ENCODE measurements around the gene EMD.
"Not testable (repeated sequence)": the region's sequence is repeated elsewhere in the genome, so short reads cannot be mapped to it uniquely, and the experiment has no call there.

Gene EMD

DNA sequence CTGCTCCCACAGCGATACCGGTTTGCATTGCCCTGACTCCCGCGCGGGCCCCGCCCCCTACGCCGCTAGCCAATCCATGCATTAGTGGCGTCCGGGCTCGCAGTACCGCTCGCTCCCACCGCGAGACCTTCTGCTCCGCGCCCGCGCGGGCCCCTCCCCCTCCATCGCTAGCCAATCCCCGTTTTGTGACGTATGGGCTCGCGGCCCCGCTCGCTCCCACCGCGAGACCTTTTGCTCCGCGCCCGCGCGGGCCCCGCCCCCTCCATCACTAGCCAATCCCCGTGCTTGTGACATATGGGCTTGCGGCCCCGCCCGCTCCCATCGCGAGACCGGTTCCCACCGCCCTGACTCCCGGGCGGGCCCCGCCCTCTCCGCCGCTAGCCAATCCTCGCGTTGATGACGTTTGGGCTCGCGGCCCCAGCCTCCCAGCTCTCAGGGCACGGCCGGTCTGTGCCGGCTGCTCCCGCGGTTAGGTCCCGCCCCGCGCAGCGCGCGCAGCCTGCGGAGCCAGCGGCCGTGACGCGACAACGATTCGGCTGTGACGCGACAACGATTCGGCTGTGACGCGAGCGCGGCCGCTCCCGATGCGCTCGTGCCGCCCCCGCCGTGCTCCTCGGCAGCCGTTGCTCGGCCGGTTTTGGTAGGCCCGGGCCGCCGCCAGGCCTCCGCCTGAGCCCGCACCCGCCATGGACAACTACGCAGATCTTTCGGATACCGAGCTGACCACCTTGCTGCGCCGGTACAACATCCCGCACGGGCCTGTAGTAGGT is at the start of gene EMD:
EMD (plus strand) TSS at position 497 of the 770 bp plus-strand sequence; CDS start at position 687, 190 bp downstream.
- peak; percentile 86 to 94 (median 86) for DNase-seq (ENCODE audit: low read depth in 3 of 3)

DNA sequence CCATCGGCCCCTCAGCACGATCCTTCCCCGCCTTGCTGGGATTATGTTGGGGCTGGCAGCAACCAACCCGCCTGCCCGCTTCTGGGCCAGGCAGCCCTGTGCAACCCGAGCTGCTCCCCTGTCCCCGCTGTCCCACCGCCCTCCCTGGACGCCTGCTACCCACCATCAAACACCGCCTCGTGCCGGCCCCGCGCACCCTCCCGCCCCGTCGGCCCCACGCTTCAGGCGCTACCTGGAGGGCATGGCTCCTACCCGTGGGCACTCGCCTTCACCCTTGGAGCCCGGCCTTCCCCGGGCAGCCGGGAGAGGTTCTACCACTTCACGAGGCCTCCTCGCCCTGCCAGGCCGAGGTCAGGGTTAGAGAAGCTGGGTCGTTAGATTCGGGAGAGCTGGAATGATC is 46.5 kb upstream of the EMD start:
- no peak for DNase-seq (ENCODE audit: low read depth in 3 of 3)

DNA sequence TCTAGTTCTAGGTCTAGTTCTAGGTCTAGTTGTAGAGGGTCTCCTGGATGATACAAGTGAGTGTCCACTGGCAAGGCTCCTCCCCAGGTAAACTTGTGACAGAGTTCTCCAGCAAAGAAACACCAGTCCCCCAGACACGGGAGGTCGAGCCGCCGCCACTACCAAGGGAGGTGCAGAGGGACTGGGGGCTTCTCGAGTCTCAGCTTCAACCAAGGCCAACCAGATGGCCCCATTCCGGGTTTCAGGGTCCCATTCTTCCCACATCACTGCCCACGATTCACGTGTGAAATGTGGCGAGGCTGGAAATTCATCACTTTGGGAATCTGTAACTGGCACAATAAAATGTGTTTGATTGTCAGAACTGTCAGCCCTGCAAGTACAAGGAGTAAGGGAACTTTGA is 46.0 kb upstream of the EMD start:
- DNase-seq (ENCODE audit: low read depth in 3 of 3), result no peak

DNA sequence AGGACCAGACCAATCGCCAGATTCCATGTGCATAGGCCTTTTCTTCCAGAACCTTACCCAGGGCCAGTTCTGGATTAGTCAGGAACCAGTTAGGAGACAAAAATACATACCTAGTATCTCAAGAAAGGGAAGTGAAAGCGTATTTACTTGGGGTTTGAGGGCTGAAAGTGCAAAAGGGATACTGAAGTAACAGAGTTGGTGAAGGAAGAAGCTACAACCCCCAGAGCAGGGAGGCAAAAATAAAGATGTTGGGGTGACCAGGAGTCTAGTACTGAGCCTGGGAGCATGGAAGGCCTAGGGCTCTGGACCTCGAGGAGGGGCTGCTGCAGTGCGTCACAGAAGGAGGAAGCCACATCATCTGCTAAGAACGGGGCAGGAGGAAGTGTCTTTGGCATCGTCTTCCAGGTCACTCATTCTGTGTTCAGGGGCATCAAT is 45.2 kb upstream of the EMD start:
- DNase-seq (ENCODE audit: low read depth in 3 of 3), result no peak

DNA sequence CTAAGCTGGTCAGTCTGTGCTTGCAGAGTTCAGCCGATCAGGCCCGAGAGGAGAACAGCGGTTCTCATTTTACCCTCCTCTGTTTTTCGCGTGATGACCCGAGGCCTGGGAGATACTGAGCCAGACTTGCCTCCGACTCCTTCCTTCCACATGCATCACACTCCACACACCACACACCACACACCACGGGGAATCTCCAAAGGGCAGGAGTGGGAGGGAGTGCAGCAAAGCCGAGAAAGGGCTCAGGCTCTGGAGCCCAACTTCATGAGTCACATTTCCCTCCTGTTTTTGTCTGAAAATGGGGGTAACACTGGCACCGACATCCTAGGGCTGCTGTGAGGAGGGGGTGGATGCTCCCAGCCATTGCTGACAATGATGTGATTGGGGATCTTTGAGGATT is 44.6 kb upstream of the EMD start:
- peak in 1 of 3 experiments; percentile 47 for DNase-seq (ENCODE audit: low read depth in 3 of 3)

DNA sequence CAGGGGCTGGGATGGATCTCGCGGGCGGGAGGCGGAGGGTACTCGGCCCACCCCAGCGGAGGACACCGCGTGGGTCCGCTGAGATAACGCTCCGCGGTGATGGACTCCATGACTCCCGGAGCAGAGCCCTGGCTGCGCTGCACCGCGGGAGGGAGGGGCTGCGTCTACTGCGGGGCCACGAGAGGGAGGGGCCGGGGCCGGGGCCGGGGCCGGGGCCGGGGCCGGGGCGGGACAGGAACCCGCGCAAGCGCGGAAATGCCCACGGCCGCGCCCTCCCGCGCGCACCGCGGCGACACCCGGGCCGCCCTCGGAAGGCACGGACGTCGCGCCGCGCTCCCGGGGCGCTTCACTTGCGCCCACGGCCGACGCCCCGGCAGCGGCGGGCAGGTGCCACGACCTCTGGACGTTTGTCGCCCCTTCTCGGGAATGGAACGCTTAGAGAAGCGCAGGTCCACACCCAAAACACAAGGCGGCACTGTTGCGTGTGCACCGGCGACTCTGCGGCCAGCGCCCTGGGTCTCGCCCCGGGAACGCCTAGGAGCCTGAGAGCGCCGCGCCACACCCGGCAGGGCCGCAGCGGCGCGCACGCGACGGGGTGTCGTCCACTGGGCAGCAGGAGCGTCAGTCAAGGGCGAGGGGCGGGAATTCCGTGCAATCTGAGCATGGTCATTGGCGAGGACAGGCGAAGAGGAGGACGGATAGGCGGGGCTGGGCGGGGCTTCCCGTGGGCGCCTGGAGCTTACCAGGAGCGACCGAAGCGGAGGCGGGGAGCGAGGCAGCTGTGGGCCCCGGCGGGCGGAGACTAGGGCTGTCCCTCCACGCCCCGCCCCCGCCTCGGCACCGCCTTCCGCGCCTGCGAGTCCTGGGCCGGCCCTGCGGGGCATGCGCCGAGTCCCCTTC is 37.4 kb upstream of the EMD start:
- not testable (repeated sequence) for DNase-seq (ENCODE audit: low read depth in 3 of 3)

DNA sequence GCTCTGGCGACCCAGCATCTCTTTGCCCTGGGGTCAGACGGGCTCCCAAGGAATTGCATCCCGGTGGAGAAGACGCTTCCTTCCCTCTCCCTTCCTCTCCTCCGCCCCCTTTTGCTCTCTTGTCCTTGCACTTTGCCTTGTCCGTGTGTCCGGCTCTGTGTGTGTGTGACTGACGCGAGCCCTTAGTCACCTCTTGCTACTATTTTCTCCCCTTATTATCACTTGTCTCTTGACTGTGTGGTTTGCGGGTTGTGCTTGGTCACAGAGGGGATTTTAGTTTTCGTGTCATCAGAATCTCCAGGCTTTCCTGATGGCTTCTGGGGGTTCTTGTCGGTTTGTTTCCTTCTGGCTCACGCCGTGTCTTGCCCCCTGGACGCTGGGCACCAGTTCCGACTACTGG is 36.0 kb upstream of the EMD start:
- not testable (repeated sequence) for DNase-seq (ENCODE audit: low read depth in 3 of 3)

DNA sequence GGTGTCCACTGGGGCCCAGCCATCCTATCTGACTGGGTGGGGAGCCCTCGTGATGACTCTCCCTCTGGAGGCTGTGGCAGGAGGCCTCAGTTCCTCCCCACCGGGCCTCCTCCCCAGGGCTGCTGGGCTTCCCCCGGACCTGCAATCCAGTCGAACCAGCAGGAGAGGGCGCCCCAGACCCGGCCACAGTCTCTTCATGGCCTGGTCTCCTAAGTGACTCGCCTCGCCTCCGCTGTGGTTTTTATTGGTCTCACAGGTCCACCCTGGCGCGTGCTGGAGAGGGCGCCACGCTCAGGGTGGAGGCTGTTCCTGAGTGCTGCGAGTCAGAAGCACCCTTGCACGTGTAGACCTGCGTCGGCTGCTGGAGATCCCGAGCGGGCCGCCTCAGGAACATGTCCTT is 35.5 kb upstream of the EMD start:
- DNase-seq (ENCODE audit: low read depth in 3 of 3), result not testable (repeated sequence)

DNA sequence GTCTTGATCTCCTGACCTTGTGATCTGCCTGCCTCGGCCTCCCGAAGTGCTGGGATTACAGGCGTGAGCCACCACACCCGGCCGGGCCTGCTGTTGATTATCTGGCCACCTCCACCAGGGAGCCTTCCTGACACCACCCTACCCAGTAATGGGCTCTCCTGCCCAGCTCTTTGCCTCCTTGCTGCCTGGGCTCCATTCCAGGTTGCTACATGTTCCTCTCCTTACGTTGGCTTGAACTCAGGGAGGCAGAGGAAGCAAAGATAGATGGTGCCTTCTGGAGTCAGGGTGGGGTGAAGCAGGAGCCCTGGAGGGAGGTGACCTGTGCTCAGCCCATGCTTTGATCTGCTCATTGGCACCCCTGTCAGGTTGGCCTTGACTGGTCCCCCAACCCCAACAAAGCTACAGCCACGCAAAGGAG is 31.0 kb upstream of the EMD start:
- DNase-seq (ENCODE audit: low read depth in 3 of 3), result no peak

DNA sequence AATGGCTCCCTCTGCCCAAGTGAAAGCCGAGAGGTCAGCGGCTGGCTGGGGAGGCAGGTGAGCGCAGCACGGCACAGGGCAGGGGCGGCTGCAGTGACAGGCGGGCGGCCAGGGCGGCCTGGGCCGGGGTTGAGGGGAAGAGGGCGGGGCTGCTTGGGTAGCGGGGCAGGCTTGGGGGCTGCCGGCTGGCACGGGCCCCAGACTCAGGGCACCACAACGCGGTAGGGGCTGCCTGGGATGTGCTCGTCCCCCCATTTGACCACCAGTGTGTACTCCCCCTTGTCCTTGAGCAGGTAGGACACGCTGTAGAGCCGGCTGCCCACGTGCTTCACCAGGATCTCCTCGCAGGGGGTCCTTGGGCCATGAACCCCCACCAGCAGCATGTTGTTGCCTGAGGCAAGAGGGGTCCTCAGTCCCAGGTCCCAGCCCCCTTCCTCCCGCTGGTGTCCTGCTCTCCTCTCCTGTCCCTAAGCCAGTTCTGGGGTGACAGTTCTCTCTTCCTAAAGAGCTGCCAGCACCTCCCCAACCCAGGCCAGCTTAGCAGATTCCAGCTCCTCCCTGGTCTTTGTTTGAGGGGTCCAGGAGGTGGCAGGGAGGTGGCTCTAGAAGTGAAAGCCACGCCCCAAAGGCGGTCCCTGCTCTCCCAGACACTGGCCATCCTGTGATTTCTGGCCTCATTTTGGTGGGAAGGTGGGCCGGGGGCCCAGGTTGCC is 30.3 kb upstream of the EMD start:
- no peak for DNase-seq (ENCODE audit: low read depth in 3 of 3)

DNA sequence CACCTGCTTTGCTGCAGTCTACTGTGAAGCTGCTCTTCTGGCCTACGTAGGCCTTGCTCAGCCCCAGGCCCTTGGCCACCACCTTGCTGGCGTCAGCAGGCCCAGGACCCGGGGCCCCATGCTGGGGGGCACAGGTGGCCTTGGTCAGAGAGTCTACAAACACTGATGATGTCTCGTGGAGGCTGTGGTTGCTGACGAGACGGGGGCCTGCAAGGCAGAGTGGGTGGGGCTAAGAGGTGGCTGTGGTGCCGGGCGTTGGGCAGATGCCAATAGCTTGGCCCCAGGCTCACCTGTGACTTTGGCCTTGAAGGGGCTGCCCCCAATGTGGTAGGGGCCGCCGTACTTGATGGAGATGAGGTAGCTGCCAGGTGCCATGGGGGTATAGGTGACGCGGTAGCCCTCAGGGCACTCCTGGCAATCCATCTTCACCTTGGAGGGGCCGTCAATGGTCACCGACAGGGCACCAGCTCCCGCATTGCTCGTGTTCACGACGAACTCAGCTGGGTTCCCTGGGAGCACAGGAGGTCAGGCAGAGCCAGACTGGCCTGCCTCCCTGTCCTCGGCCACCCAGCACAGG is 29.6 kb upstream of the EMD start:
- no peak for DNase-seq (ENCODE audit: low read depth in 3 of 3)

DNA sequence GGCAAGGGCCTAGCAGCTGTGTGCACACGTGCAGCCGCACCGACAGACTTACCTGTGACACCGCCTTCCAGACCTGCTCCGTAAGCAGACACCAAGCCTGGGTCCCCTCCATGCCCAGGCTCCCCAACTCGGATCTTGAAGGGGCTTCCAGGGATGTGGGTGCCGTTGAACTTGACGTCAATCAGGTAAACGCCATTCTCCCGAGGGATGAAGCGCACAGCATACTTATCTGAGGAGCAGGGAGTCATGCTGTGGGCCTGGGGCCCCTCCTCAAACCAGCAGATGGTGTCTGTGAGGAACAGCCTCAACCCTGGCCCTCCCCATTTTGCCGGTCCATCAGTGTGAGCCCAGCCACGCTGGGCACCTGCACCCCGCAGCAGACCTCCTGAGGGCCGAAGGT is 29.1 kb upstream of the EMD start:
- DNase-seq (ENCODE audit: low read depth in 3 of 3), result no peak

DNA sequence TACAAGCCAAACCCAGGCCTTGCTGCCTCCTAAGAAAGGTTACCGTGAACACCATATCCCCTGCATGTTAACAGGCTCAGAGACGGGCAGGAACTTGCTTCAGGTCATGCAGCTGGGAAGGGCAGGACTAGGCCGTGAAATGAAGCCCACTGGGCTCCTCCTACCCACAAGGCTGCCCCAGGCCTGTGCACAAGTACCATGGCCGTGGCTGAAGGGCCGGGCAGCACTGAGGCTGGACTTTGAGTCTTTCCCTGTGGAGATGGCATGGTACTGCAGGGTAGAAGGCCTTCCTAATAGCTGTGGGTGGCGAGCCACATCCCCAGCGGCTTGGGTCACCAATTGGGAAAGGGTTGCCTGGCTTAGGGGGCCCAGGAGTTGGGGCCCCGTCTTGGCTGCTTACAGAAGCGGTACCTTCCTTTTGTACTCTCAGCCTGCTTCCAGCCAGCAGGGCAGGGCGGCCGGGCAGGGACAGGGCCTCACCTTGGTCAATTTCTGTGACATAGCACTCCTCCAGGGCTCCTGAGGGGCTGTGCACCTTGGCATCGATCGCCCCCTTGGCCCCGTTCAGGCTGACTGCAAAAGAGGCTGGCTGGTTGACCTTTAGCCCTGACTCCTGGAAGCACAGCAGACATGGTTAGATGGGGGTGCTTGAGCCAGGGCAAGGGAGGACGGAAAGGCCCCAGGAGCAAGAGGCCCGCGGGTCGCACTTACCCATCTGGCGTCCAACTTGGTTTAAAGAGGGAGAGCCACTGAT is 28.5 kb upstream of the EMD start:
- DNase-seq (ENCODE audit: low read depth in 3 of 3), result no peak

DNA sequence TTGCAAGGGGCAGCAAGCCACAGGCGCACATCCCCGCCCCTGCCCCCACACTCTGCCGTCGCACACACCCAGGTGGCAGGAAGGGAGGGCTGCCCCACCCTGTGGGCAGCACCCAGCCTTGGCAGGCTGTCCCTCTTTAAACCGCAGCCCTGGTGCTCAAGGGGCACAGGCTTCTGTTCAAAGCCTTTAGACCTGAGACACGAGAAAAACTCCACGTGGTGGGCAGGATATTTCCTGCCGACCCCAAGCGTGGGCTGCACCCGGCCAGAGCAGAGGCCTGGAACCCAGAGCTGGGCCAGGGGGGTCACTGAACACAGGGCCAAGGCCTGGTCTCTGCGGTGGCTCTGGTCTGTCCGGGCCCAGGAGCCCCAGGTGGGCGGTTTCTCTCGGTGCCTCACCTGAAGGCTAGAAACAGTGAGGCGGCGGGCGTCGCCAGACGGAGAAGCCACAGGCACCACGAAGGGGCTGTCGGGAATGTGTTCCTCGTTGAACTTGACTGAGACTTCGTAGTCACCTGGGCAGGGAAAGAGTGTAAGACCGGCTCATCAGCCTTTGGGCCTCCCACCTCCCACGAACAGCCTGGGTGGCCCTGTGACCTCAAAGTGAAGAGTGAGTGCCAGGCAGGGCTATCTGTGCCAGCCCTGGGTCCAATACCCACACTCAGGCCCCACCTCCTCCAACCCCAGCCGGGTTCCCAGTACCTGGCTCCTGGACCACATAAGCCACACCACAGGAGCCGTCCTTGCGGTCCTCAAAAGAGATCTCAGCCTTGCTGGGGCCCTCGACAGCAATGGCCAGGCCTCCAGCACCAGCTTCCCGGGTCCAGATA is 27.7 kb upstream of the EMD start:
- no peak for DNase-seq (ENCODE audit: low read depth in 3 of 3)

DNA sequence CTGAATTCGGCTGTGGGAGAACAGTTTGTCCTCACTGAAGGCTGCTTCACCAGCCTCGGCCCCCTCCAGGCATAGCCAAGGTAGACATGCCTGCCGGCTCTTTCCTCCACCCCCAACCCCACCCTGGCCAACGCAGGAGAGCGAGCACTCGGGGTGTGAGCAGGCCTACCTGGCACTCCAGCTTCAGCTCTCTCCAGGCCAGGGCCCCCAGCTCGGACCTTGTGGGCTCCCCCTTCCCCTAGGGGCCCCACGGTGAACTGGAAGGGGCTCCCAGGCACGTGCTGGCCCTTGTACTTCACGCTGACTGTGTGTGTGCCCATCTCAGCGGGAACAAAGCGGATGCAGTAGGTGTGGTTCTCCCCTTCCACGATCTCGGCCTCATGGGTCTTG is 27.1 kb upstream of the EMD start:
- no peak for DNase-seq (ENCODE audit: low read depth in 3 of 3)

DNA sequence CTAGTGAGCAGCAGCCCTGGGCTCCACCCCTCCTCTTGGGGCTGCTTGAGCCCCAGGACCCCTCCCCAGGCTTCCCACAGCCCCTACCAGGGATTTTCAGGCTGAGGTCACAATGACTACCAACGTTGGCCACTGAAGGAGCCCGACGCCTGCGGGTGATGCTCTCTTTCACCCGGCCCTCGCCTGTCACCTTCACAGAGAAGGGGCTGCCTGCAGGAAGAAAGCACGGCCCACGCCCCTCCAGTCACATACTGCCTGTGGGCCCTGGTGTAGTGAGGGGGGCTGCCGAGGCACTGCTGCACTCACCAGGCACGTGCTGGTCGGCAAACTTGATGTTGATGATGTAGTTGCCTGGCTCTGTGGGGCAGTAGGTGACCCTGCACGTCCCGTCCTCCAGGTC is 26.6 kb upstream of the EMD start:
- DNase-seq (ENCODE audit: low read depth in 3 of 3), result no peak

DNA sequence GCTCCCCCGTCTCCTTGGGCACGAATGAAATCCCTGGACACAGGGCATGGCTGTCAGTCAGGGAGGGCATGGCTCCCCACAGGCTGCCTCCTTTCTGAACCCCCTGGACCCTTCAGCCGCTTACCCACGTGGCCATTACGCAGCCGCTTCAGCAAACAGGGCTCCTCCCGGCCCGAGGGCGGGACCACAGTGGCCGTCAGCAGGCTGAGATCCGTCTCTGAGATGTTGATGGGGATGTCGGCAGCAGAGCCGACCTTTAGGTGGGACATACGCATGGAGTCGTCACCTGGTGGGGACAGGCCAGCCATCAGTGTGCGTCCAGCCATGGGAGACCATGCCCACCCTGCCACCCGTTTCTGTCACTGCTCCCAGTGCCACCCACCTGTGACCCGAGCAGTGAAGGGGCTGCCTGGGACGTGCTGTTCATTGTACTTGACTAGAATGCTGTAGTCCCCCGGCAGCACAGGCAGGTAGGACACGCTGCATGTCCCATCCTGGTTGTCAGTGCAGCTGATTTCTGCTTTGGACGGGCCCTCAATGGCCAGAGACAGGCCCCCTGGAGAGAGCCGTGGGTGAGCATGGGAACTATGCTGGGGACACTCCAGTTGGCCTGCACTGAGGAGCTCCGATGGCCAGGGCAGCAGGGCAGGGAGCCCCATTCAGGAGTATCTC is 25.8 kb upstream of the EMD start:
- no peak for DNase-seq (ENCODE audit: low read depth in 3 of 3)

DNA sequence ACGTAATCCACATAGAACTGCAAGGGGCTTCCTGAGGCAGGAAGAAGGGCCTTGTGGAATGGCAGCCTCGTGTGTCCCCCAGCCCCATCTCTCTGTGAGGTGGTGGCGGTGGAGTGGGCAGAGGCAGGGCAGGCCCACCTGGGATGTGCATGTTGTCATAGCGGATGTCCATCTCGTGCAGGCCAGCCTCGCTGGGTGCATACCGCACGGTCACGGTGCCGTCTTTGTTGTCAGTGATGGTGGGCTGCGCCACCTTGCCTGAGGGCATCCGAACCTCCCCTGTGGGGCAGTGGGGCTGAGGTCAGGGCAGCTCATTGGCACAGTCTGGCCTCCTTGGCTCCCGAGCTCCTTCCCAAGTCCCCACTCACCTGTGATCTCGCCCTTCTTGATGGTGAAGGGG is 25.1 kb upstream of the EMD start:
- no peak for DNase-seq (ENCODE audit: low read depth in 3 of 3)

DNA sequence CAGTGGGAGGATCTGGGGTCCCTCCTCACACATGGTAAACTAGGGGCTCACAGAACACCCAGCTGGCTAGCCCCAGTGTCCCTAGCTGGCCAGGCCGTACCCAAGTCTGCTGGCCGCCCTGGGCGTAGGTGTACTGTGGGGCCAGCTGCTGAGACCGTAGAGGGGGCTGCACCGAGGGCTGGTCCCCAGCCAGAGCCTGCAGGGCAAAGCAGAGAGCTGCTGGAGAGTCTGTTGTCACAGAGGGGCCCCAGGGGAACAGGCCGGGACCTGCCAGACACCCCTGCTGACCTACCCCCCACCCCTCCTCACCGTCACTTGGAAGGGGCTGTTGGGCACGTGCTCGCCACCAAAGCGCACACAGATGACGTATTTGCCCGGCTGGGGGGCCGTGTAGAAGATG is 24.6 kb upstream of the EMD start:
- DNase-seq (ENCODE audit: low read depth in 3 of 3), result no peak
